A549 treated with ZK216348 at 1 μM for 4 hours (cell line): ENCODE measurements around the gene FAAP100. TPM values are rescaled to one million over a fixed set of nuclear protein-coding genes. Genes with fewer than 3 reads are reported as not detected.

Source experiments
- total RNA-seq: library from RNA; stranded (reverse); fragments of 200-300 nt; extraction: Qiagen RNA extraction; gene quantifications from 5 replicates; pipeline ENCODE4 v1.2.3, GENCODE V29; 2022; ENCODE audit warnings: low read depth

FAAP100 gene
- 11.3 to 31.5 TPM (median 21.7 TPM) in 5 replicates for total RNA-seq

DNA sequence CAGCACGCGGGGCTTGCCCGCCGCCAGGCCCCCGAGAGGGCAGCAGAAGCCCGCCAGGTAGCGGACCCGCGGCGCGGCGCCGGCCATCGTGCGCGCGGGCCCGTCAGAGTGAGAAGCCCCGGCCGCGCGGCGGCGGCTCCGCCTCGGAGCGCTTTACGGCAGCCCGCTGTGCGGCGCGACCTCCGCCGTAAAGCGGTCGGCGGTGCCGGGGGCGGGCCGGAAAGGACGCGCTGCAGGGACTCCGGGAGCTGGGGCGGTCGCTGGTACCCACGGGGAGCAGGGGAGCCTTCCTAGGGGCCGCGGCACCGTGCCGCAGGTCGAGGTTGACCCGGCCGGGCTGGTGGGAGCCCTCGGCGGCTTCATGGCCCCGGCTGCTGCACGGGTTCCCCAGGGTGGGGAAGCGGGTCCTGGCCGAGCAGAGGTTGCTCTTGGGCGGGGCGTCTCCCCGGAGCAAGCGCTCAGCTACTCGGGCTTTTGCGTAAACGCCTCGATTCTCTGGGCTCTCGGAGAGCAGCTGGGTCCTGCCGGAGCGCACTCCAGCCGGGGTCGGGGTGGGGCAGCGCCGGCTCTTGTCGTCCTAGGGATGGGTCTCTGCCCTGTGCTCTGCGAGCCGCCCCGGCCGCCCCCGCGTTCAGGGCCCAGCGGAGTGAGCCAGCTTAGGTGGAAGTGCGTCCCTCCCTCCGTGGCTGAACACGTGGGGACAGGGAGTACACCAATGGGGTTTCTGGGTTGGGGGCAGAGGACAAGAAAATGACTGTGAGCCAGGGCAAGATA is at the start of gene FAAP100:
Gene FAAP100 (minus strand): TSS at position 110 of the 774 bp plus-strand sequence. CDS start 23 bp downstream, at position 87.

GRCh38 chr17:81527591-81528383 is 24.4 kb downstream of the FAAP100 start, which contains the start of gene FSCN2:
Gene FSCN2 (plus strand): TSS chr17:81528377. CDS start chr17:81528532, 155 bp downstream.

DNA sequence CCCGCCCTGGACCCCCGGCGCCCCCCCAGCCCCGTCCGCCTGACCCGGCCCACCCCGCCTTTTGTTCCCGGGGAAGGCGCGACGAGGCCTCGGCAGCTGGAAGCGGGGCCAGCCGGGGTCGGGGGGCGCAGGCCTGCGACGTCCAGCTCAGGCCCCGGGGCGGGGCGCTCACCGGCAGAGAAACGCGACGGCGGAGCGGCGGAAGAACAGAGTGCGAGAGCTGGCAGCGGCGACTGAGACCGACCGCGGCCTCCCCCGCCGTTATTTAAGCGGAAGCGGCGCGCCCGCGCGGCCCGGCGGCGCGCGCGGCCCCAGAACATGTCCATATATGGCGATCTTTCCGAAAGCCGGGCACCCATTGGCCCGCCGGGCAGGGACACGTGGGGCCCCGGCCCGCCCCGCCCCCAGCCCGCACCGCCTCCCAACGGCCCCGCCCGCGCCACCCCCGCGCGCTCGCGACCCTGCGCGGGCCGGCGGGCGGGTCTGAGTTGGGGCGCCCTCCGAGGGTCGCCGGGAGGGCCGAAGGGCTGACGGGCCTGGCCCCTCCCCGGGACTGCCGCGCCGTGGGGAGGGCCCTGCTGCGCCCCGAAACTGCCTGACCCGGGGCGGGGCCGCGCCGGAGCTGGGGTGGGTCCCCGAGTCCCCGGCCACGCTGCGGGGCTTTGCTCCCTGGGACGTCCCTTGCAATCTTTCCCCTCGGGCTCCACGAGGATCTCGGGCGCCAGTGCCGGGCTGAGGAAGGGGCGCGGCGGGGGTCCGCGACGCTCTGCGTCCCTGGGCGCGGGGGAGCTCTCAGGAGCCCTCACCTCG is 39.4 kb downstream of the FAAP100 start, which contains the start of gene ACTG1:
Gene ACTG1 (minus strand): TSS at position 238 of the 810 bp plus-strand sequence. CDS start 445 bp downstream, outside the sequence.

Other genes with a start within 250 kb of the FAAP100 start
- 6.5 to 12.9 TPM (median 12.1 TPM) in 5 replicates for gene BAHCC1, start 156.9 kb downstream of the FAAP100 start, total RNA-seq
- gene ACTG1, start 39.6 kb downstream of the FAAP100 start, total RNA-seq = 4,976 to 5,867 TPM (median 5,373 TPM) in 5 replicates
- 0.27 to 2.0 TPM (median 1.3 TPM) in 5 replicates for gene FSCN2, start 24.0 kb downstream of the FAAP100 start, total RNA-seq
- 80.3 to 105 TPM (median 101 TPM) in 5 replicates for gene NPLOC4, start 84.8 kb upstream of the FAAP100 start, total RNA-seq
- gene TSPAN10, start 84.8 kb upstream of the FAAP100 start, total RNA-seq = 2.5 to 6.8 TPM (median 4.7 TPM) in 5 replicates
- gene PDE6G, start 104.2 kb upstream of the FAAP100 start, total RNA-seq = 1.1 to 3.6 TPM (median 1.8 TPM) in 5 replicates
- 21.5 to 68.1 TPM (median 60.6 TPM) in 5 replicates for gene OXLD1, start 114.3 kb upstream of the FAAP100 start, total RNA-seq
- 51.5 to 77.1 TPM (median 63.3 TPM) in 5 replicates for gene CCDC137, start 114.4 kb upstream of the FAAP100 start, total RNA-seq
- gene ARL16, start 131.4 kb upstream of the FAAP100 start, total RNA-seq = 42.5 to 51.4 TPM (median 49.4 TPM) in 5 replicates
- 133 to 232 TPM (median 219 TPM) in 5 replicates for gene HGS, start 131.7 kb upstream of the FAAP100 start, total RNA-seq
- gene MRPL12, start 151.0 kb upstream of the FAAP100 start, total RNA-seq = 187 to 318 TPM (median 295 TPM) in 5 replicates
- gene SLC25A10, start 159.9 kb upstream of the FAAP100 start, total RNA-seq = 20.2 to 48.4 TPM (median 42.0 TPM) in 5 replicates